NCI-H460 (cell line): ENCODE results near the gene PDE6B. TPM values are rescaled to one million over a fixed set of nuclear protein-coding genes. Genes with fewer than 3 reads are reported as not detected.
"Not testable (repeated sequence)": the region's sequence is repeated elsewhere in the genome, so short reads cannot be mapped to it uniquely, and the experiment has no call there.

Source experiments
- DNase-seq: peaks from one replicate; pipeline ENCODE4 v3.0.0-alpha.2; 2016; ENCODE audit warnings: low read depth; ENCODE audit errors: extremely low read depth
- total RNA-seq: library from RNA; depleted of rRNA; stranded (reverse); fragments of >200 nt; shearing (Covaris generic); gene quantifications from 2 replicates; pipeline ENCODE4 v1.2.3, GENCODE V29; 2014

The PDE6B gene
- total RNA-seq, 1 experiment from 2014 or later: not detected

DNA sequence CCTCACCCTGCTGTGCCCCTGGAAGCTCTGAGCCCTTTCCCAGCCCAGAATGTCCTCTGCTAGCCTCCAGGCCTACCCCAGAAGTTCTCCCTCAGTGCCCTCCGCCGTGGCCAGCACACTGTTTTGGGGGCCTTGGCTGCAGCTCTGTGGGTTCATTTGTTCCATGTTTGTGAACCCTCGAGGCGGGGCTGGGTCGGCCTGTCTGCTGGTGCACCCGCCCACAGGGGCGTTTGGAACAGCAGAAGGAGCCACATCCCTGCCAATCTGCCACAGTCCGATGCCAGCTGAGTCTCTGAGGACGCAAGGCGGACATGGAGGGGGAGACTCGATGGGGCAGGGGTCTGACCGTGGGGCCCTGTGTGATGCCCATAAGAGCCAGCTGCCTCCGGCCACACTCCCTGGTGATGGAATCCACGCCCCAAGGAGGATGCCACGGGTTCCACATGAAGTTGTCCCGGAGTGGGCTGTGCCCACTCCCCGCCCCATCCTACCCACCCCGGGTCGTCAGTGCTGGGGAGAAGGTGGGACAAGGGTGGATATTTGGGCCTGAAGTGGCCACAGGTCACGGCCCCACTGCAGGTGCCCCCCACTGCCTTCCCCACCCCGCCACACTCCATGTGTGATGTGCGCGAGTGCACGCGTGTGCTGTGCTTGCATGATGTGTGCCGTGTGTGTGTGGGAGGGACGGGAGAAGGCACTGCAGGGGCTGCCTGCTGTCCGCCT lies 41.6 kb downstream of the PDE6B start:
- DNase-seq: no peak

DNA sequence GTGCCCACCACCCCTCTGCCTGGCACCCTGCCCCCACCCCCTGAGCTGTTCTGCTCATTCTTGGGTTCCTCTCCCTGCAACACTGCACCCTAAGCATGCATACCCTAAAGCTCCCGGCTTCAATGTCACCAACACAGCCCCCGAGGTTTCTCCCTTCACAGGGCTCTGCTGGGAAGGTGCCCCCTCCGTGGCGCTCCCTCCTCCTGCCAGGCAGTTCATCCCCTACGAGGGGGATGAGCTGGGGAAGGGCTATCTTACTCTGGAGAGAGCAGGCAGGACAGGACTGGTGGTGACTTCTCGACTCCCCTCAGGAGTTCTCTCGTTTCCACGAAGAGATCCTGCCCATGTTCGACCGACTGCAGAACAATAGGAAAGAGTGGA lies 42.2 kb downstream of the PDE6B start:
- no peak for DNase-seq

DNA sequence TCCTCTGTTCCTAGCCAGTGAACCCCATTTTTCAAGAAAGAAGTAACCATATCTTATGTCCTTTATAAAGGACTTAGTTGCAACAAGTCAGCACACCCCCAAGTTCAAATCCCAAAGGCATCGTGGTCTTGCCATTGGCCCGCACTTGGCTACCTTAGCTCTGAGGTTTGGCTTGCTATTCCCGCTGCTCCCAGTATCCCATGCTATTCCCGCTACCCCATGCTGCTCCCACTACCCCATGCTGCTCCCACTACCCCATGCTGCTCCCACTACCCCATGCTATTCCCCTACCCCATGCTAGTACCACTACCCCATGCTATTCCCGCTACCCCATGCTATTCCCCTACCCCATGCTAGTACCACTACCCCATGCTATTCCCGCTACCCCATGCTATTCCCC lies 42.8 kb downstream of the PDE6B start:
- DNase-seq: not testable (repeated sequence)

DNA sequence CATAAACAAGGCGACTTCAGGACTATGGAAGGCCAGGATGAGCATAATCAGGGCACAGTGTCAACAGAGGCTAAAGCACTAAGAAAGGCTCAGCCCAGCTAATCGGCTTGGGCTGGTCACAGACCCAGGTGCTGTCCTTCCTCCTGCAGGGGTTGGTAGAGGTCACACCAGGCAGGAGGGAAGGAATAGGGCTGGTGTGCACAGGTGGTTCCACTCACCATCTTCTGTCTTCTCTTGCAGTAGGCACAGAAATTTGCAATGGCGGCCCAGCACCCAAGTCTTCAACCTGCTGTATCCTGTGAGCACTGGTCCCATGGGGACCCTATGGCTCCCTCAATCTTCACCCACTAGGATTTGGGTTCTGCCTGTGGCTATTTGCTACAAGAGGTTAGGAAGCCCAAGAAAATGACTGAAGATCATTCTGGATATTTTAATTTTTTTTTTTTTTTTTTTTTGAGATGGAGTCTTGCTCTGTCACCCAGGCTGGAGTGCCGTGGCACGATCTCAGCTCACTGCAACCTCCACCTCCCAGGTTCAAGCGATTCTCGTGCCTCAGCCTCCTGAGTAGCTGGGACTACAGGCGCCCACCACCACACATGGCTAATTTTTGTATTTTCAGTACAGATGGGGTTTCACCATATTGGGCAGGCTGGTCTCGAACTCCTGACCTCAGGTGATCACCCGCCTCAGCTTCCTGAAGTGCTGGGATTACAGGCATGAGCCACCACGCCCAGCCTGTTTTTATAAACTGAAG lies 44.6 kb downstream of the PDE6B start:
- not testable (repeated sequence) for DNase-seq

DNA sequence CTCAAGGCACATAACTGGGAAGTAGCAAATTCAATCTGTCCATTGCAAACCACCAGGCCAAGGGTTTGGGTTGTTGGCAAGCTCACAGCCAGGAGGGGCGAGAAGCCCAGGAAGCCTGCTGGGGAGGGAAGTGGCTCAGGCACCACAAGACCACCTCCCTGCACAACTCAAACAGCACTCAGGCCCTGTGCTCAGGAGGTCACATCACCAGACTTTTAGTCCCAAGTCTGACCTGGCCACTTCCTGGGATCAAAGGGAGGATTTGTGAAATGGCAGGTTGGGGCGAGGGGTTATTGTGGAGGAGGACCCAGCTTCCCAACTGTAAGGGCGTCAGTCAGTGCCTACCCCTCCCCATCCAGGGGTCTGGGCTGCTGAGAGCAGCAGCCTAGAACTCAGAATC lies 46.4 kb downstream of the PDE6B start:
- no peak for DNase-seq

DNA sequence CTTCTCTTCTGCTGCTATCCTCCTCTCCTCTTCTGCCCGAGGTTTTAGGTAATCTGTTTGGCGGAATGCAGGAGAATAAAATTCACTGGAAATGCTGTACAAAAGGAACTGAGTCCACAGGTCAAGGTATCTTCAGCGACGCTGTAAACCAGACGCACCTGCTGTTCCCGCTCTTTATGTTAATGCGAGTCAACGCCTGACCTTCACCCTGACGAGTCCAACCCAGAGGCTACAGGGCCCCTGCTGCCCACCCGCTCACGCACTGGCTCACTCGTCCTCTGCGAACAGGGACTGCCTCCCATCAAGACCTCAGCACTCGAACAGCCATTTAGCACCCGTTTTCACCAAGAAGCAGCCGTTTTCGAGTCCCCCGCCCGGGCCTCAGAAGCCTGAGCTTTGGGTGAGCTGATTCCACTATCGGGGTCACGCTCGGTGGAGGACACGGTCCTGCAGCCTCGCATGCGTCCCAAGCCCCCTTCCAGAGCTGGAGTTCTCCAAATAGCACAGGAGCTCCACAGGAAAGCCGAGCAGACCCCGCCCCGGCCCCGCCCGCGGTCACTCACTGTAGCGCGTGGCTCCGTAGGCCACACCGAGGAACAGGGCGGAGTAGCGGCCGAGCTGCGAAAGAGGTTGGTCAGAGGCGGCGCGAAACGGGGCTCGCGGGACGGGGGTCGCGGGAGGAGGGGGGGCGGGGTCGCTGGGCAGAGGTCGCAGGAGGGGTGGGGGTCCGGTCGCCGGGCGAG lies 48.1 kb downstream of the PDE6B start:
- no peak for DNase-seq

DNA sequence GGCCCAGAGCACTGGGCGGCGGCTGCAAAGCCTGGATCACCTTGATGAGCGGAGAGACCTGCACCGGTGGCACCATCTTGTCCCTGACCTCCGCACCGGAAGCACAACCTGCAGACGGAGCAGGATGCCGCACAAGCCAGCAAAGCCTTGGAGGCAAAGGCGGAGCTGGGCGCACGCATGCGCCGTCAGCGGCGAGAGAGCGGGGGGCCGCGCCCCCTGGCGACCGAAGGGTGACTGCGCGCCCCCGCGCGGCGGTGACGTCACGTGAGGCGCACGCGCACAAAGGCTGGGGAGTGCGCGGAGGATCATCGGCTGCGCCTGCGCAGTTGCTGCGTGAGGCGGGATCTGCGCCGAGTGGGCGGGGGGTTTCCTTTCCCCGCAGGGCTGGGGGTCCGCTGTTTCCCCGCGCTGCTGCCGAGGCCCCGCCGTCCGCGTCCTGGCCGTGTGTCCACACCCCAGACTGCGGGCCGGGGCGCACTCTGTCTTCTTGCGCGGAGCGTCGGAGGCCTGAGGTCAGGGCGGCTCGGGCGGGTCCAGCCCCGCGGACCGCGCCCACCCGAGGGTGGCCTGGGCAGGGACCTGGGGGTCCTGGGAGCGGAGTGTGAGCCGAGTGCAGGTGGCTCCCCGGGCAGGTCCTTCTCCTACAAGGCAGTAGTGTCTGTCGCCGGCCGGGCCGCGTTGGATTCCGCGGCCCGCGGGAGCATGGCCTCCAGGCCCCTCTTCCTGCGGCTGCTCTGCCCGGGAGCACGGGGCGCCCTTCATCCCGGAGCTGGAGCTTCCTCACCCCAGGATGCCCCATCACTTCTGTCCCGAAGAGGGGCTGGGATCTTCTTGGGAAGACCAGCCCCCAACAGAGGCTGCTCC lies 49.0 kb downstream of the PDE6B start, which contains the start of the genes ATP5ME and MYL5:
Gene ATP5ME (minus strand): TSS at position 105 of the 864 bp plus-strand sequence. CDS start 29 bp downstream, at position 76.
Gene MYL5 (plus strand): TSS at position 371 of the 864 bp plus-strand sequence. CDS start 3,485 bp downstream, outside the sequence.
- DNase-seq: peak; percentile 94

DNA sequence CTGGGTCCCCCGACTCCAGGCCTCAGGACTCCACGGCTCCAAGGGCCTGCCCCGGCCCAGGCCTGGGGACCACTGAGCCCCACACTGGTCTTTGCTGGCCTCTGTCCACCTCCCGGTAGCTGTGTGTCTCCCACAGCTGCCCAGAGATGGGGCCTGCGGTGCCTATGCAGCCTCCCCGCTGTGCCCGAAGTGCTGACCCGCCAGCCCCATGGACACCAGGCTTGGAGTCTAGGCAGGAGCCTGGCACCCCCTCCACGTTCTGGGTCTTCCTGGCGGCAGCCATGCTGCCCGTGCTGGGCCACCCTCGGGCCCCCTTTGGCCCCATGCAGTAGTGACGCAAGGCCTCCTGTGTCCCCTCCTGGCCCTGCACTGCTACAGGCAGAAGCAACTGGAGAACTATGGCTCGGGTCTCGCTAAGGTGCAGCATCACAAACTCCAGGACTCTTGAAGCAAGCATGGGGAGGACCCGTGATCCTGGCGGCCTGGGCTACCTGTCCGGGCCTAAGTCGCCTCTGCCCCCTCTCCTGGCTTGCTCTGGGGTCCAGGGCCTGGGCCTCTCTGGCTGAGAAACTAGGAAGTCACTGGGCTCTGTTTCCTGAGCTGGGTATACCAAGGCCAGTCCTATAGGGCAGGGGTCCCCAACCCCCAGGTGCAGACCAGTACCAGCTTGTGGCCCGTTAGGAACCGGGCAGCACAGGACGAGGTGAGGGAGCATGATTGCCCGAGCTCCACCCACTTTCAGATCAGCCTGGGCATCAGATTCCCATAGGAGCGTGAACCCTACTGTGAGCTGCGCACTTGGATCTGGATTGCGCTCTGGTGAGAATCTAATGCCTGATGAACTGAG lies 49.9 kb downstream of the PDE6B start:
- DNase-seq: no peak

DNA sequence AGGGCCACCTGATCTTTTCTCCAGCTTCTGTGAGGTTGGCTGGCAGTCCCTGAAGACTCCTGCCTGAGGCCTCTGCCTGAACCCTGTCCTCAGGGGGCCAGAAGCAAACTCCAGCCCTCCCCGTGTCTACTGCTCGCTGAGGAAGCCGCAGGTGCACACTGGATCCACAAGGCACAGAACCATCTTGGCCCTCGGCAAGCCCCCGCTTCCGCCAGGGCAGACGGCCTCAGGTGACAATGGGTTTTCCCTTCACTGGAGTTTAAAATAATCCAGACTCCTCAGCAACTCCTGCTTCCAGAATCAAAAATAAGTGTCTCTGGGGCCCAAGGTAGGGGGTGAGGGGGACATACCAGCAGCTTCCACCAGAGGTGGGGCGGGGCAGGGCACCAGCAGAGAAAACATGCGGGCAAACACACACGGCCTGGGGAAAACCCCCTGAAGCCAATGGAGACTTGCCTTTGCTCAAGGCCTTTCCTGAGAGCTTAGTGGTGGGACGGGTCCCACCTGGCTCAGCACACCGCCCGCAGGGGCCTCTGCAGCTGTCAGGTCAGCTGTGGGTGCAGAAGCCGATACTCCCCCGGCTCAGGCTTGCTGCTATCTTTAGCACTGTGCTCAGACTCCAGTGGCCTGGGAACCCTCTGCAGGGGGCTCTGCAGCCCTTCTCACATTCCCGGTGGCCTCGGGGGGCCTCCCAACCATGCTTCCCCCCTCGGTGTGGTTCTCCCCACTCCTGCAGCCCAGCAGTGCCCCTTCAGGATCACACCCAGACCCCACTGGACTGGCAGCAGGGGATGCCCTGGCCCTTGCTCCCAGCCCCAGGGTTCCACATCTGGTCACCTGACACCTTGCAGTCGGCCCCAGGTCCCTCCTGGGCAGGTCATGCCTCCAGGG lies 50.9 kb downstream of the PDE6B start:
- DNase-seq: no peak

DNA sequence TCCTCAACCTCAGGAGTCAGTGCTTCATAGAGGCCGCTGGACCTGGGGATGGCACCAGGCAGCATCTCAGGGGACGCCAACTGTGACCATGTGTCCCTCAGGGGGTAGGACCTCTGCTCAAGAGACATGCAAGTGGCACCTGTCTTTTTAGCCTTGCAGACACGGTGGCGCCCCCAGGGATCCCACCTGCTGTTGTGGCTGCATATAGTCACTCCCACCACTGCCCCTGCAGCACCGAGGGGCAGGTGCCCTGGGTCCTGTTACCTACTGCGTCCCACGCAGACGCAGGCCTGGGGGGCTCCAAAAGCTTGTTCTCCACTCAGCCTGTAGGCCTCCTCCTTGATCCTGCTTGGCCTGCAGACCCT lies 51.5 kb downstream of the PDE6B start:
- no peak for DNase-seq

DNA sequence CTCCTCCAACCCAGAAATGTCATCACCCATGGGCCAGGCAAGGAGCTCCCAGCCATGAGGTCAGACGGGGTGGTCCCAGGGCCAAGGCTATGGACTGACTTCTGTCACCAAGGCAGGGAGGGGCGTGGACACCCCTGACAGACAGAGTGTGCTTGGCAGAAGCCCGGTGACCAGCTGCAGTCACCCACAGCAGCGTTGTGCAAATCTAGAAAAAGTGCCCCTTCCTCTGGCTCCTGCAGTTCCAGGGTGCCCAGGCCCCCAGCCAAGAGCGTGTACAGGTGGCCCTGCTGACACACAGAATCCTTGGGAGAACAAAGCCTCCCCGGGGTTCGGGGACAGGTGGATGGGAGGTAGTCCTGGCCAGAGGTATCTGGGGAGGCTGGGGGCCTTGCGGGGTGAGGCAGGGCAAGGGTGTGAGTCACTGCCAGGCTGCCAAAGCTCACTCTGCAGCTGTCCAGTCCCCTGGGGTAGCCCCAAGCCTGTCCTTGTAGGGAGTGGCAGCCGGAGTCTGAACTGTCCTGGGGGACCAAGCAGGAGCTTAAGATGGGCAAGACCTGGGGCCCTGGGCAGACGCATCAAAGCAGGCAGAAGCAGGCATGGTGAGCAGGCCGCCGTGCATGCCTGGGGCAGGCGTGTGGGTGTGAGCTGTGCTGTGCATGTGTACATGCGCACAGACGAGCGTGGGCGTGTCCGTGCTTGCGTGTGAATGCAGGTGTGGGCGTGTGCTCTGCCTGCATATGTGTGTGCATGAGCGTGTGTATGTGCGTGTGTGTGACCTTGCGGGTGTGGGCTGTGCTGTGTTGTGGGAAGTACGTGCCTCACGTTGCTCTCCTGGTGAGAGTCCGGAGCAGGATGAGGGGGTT lies 52.3 kb downstream of the PDE6B start:
- DNase-seq: no peak

DNA sequence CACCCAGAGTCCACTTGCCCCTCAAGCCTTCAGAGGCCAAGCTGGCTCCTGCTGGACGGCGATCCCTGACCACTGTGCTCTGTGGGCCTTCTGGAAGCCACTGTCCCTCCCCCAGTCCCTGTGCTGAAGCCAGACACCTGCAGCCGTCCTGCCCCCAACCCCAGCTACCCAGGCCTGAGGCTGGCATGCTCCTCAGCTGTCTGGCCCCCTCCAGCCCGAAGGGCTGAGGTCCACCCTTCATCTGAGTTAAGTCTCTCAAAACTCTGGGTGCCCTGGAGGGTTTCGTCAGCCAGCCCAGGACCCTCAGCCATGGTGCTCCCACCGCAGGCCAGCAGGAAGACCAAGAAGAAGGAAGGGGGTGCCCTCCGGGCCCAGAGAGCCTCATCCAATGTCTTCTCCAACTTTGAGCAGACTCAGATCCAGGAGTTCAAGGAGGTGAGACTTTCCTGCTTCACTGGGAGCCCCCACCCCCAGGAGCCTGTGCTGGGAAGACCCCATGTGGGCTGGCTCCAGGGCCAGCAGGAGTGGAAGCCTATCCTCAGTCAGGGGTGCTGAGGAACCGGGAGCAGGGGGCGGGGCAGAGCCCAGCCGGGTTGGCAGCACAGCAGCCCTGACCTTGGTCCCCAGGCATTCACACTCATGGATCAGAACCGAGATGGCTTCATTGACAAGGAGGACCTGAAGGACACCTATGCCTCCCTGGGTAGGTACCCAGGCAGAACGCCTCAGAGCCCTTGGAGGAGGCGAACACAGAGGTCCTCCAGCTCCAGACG lies 53.1 kb downstream of the PDE6B start:
- DNase-seq: no peak

DNA sequence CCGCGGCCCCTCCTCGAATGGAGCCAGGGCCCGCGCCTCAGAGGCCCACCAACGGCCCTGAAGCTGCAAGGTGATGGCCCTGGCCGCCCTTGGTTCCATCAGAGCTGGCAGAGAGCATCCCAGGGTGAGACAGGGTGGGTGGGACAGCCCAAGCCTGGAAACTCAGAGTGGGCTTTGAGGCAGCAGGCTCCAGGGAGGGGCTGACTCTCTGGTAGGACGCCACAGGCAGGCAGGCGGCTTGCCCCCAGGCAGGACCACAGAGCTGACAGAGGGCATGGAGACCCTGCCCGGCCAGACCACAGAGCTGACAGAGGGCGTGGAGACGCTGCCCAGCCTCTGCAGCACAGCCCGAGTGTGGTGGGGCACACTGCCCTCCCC lies 53.7 kb downstream of the PDE6B start:
- DNase-seq: no peak

DNA sequence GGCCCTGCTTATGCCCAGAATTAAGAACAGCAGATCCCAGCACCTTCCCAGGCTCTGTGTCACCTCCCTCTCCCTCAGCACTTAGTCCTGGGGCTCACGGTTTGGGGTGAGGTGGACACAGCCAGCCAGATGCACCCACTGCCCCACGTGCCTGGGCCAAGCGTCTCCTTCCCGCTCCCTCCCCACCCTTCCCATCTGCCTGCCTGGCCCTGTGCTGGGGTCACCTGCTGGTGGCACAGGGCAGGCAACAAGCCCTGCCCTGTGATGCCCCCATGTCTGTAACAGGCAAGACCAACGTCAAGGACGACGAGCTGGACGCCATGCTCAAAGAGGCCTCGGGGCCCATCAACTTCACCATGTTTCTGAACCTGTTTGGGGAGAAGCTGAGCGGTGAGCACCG lies 54.3 kb downstream of the PDE6B start:
- DNase-seq: no peak

DNA sequence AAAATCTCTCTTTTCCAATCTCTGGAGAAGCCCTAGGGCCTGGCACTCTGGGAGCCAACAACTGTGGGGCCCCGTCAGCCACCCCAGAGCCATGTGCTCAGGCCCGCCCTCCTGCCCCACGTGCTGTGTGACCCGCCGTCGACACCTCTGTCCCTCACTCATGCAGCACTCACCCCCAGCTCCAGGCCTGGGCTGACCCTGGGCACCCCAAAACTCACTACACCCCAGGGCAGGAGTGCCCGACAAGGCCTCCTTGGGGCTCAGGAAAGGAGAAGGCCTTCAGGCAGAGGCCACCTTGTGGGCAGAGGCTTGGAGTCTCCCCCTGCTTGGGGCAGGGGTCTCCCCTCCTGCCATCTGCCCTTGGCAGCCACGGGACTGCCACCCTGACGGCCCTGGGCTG lies 54.7 kb downstream of the PDE6B start:
- DNase-seq: no peak

DNA sequence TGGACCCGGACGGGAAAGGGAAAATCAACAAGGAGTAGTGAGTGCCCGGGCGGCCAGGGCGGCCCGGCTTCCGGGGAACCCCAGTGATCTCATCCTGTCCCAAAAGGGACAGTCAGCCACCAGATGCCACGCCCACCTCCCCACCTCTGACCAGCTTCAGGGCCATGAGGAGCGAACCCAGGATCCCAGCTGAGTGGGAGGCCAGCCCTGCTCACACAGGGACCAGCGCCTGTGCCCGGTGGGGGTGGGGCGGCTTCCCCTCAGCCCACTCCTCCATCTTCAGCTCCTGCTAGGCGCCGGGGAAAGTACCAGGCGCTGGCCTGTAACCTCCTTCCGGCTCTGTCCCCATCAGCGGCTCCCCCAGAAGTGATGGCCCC lies 55.2 kb downstream of the PDE6B start:
- no peak for DNase-seq
